Natural killer cell treated with Interleukin-12 subunit alpha and Interleukin-12 subunit beta and Interleukin-15 and Interleukin-18, amount 100 ng/mL, for 72 hours (primary cell): ENCODE data around the gene IZUMO1R. TPM values are rescaled to one million over a fixed set of nuclear protein-coding genes. Genes with fewer than 3 reads are reported as not detected.

Experiments
- ATAC-seq, 2 donors: fragments of 150-1000 bp; cut with Tn5 transposase in 1 of 2; sonication (Bioruptor Pico), chemical (Tn5 transposase) in 1 of 2; 2 replicates each; pipeline ENCODE4 v1.10.0; 2021
- DNase-seq: peaks from one replicate; pipeline ENCODE4 v3.0.0; 2022; ENCODE audit warnings: low spot score
- H3K27ac Mint-ChIP-seq, 2 donors: 1 replicate in 1 of 2; 2 replicates in 1 of 2; pipeline ENCODE4 v1.8.0; 2022; ENCODE audit warnings: mixed read lengths in 2 of 2, mild to moderate bottlenecking in 1 of 2, moderate library complexity in 1 of 2
- H3K27me3 Mint-ChIP-seq, 2 donors: 1 replicate in 1 of 2; 2 replicates in 1 of 2; pipeline ENCODE4 v1.8.0; 2022; ENCODE audit warnings: mixed read lengths in 2 of 2
- H3K36me3 Mint-ChIP-seq: one replicate; pipeline ENCODE4 v1.8.0; 2022; ENCODE audit warnings: mixed read lengths
- H3K4me1 Mint-ChIP-seq, 2 donors: 1 replicate in 1 of 2; 2 replicates in 1 of 2; pipeline ENCODE4 v1.8.0; 2022; ENCODE audit warnings: low read depth in 2 of 2, mixed read lengths in 2 of 2, mild to moderate bottlenecking in 1 of 2
- H3K4me3 Mint-ChIP-seq: one replicate; pipeline ENCODE4 v1.8.0; 2022; ENCODE audit warnings: mixed read lengths
- H3K9me3 Mint-ChIP-seq: 2 replicates; pipeline ENCODE4 v1.8.0; 2022; ENCODE audit warnings: mixed read lengths
- total RNA-seq, 2 donors: library from RNA; stranded (reverse); gene quantifications; one replicate each; pipeline ENCODE4 v1.2.3, GENCODE V29; 2022

Gene IZUMO1R
- total RNA-seq, 2 donors from 2014 or later: not detected

- no peaks in the 10 kb centered on the region for H3K9me3 Mint-ChIP-seq
- DNase-seq (no peak), ATAC-seq (peak in 1 of 2 donors; percentile 29)
- H3K36me3 Mint-ChIP-seq: no peaks in the 10 kb centered on the region
- peaks cover 16 to 27% of the 10 kb centered on the region in 2 donors for H3K27me3 Mint-ChIP-seq
- no peak overlapping the region for H3K4me3 Mint-ChIP-seq
- H3K27ac Mint-ChIP-seq: no peak overlapping the region
- H3K4me1 Mint-ChIP-seq: no peaks in the 10 kb centered on the region
These were observed 2.9 kb downstream of the IZUMO1R start for GRCh38 chr11:94307101-94307791.

DNA sequence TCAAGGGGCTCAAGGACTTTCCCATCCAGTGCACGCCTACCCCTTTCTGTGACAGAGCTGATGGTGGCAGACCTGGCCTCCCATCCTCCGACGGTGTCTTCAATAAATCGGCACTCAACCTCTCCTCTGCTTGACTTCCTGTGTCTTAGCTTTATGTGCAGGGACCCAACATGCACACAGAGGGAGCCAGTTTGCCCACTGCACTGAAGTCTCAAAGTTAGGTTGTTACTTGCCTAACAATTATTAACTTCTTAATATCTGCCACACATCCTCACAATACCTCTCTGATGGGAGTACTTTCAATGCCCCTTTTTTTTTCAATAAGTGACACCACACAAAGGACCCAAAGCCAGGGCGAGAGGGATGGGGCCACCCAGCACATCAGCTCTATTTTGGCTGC is 3.6 kb downstream of the IZUMO1R start:
- no peaks in the 10 kb centered on the region for H3K36me3 Mint-ChIP-seq
- H3K4me3 Mint-ChIP-seq: no peak overlapping the region
- H3K9me3 Mint-ChIP-seq: no peaks in the 10 kb centered on the region
- no peaks in the 10 kb centered on the region for H3K4me1 Mint-ChIP-seq
- DNase-seq (no peak), ATAC-seq (no peak)
- peaks cover 15 to 32% of the 10 kb centered on the region in 2 donors for H3K27me3 Mint-ChIP-seq
- H3K27ac Mint-ChIP-seq: no peak overlapping the region

- ATAC-seq (no peak), DNase-seq (no peak)
- no peaks in the 10 kb centered on the region for H3K36me3 Mint-ChIP-seq
- H3K4me3 Mint-ChIP-seq: no peak overlapping the region
- no peaks in the 10 kb centered on the region for H3K9me3 Mint-ChIP-seq
- H3K27me3 Mint-ChIP-seq: peaks cover 17 to 31% of the 10 kb centered on the region in 2 donors
- H3K4me1 Mint-ChIP-seq: no peaks in the 10 kb centered on the region
- H3K27ac Mint-ChIP-seq: no peak overlapping the region
These were observed 5.4 kb downstream of the IZUMO1R start for GRCh38 chr11:94309757-94310156.

DNA sequence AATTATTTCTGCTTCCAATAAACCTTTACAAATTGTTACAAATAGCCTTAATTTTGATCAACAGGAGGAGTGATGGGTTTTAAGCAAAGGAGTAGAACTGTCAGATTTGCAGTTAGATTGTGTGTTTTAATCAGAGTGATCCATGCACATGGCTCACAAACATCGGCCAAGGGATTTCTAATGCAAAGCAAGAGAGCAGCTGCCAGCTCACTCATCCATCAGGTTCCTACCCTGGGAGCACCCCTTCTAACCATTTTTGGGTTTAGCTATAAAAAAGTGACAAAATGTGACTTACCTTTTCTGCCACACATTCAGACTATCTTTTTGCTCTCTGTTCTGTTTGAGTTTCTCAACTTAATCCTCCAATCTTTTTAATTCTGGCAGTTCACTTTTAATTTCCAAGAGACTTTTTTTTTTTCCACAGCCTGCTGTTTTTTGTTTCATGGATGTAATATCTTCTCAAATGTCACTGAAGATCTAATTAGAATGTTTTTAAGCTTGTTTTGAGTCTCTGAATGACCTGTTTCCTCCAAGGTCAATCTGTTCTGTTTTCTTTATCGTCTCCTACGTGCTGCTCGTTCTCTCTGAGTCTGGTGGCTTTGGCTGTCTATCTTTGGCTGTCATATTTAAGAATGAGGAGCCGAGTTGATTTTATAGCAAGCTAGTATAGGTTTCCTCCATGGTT is 6.0 kb downstream of the IZUMO1R start:
- Mint-ChIP-seq H3K27me3 (peaks cover 17 to 37% of the 10 kb centered on the region in 2 donors), H3K4me3 (no peak overlapping the region), H3K27ac (no peak overlapping the region), H3K4me1 (no peaks in the 10 kb centered on the region), H3K9me3 (no peaks in the 10 kb centered on the region), H3K36me3 (no peaks in the 10 kb centered on the region)
- ATAC-seq (no peak), DNase-seq (no peak)

DNA sequence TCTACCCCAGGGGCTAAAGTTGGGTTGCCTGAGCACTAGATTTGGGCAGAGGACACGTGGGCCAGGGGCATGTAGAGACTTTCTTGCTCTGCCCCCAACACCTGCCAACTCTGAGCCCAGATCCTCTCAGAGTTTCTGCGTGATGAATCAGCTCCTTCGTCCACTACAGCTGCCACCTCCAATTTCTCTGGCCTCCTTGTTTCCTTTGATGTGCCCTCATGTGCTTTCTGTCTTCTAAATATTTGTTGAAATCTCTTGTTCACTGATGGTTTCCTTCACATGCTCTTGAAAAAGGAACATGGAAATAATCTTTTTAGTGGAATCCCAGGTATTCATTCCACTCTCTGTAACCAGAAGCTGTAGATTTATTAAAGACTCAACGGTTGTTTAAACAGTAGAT is 8.0 kb downstream of the IZUMO1R start:
- ATAC-seq (no peak), DNase-seq (no peak)
- H3K4me3 Mint-ChIP-seq: no peak overlapping the region
- H3K36me3 Mint-ChIP-seq: no peaks in the 10 kb centered on the region
- H3K27me3 Mint-ChIP-seq: peaks cover 20 to 42% of the 10 kb centered on the region in 2 donors
- H3K4me1 Mint-ChIP-seq: no peaks in the 10 kb centered on the region
- no peak overlapping the region for H3K27ac Mint-ChIP-seq
- no peaks in the 10 kb centered on the region for H3K9me3 Mint-ChIP-seq

GRCh38 chr11:94314064-94314463 is 9.7 kb downstream of the IZUMO1R start:
- no peak for ATAC-seq
- H3K36me3 Mint-ChIP-seq: no peaks in the 10 kb centered on the region
- no peak for DNase-seq
- H3K4me3 Mint-ChIP-seq: no peak overlapping the region
- no peak overlapping the region for H3K27ac Mint-ChIP-seq
- H3K4me1 Mint-ChIP-seq: no peaks in the 10 kb centered on the region
- peaks cover 18 to 42% of the 10 kb centered on the region in 2 donors for H3K27me3 Mint-ChIP-seq
- H3K9me3 Mint-ChIP-seq: no peaks in the 10 kb centered on the region

DNA sequence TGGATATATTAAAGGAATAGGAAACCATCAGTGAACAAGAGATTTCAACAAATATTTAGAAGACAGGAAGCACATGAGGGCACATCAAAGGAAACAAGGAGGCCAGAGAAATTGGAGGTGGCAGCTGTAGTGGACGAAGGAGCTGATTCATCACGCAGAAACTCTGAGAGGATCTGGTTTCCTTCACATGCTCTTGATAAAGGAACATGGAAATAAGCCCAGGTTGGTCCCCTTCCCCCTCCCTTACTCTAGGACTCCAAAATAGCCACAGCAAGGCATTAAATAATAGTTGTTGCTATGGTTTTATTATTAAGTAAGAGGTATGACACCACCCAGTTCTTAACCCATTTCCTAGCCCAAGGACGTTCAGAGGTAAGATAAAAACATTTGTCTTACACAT is 11.3 kb downstream of the IZUMO1R start:
- Mint-ChIP-seq H3K4me3 (no peak overlapping the region), H3K27me3 (peaks cover 14 to 35% of the 10 kb centered on the region in 2 donors), H3K4me1 (no peaks in the 10 kb centered on the region), H3K36me3 (no peaks in the 10 kb centered on the region), H3K27ac (no peak overlapping the region), H3K9me3 (no peaks in the 10 kb centered on the region)
- DNase-seq (no peak), ATAC-seq (no peak)

- no peak for DNase-seq
- Mint-ChIP-seq H3K27ac (no peak overlapping the region), H3K4me3 (no peak overlapping the region), H3K36me3 (no peaks in the 10 kb centered on the region), H3K9me3 (no peaks in the 10 kb centered on the region), H3K4me1 (no peaks in the 10 kb centered on the region), H3K27me3 (peaks cover 5 to 11% of the 10 kb centered on the region in 2 donors)
- ATAC-seq: no peak
These were observed 18.1 kb downstream of the IZUMO1R start for GRCh38 chr11:94322501-94322900.

DNA sequence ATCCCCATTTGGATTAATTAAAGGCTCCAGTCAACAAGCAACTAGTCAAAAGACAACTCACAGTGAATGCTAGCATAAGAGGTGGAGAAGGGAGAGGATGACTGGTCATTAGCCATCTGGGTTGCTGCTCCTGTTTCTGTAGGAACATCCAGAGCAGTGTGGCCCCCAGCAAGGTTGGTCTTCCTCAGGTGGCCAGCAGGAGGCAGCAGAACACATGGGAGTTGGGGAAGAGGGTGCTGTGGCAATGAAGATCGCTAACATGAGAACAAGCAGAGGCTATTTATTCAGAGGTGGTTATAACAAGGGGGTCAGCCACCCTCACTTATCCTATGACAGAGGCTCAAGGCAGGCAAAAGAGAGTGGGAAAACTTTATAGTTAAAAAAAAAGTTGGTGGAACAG is 21.3 kb downstream of the IZUMO1R start:
- no peaks in the 10 kb centered on the region for H3K4me1 Mint-ChIP-seq
- peak; percentile 74 to 75 for ATAC-seq

GRCh38 chr11:94326947-94327346 is 22.6 kb downstream of the IZUMO1R start:
- Mint-ChIP-seq H3K4me3 (no peak overlapping the region), H3K27ac (no peak overlapping the region), H3K27me3 (peaks cover 11 to 13% of the 10 kb centered on the region in 2 donors), H3K9me3 (no peaks in the 10 kb centered on the region), H3K4me1 (no peaks in the 10 kb centered on the region), H3K36me3 (no peaks in the 10 kb centered on the region)
- ATAC-seq: no peak
- DNase-seq: no peak

More for the DNA sequence above, 21.3 kb downstream of the IZUMO1R start:
- peak; percentile 76 for DNase-seq
- Mint-ChIP-seq H3K27me3 (peaks cover 11 to 13% of the 10 kb centered on the region in 2 donors), H3K27ac (no peak overlapping the region), H3K36me3 (no peaks in the 10 kb centered on the region), H3K9me3 (no peaks in the 10 kb centered on the region), H3K4me3 (no peak overlapping the region)

GRCh38 chr11:94328587-94329080 is 24.3 kb downstream of the IZUMO1R start:
- ATAC-seq (peak; percentile 34 to 50), DNase-seq (no peak)
- Mint-ChIP-seq H3K36me3 (no peaks in the 10 kb centered on the region), H3K9me3 (no peaks in the 10 kb centered on the region), H3K27me3 (peaks cover 8 to 12% of the 10 kb centered on the region in 2 donors), H3K4me3 (no peak overlapping the region), H3K4me1 (no peaks in the 10 kb centered on the region), H3K27ac (no peak overlapping the region)

GRCh38 chr11:94329501-94329900 is 25.1 kb downstream of the IZUMO1R start:
- no peaks in the 10 kb centered on the region for H3K36me3 Mint-ChIP-seq
- DNase-seq: no peak
- ATAC-seq: no peak
- H3K9me3 Mint-ChIP-seq: no peaks in the 10 kb centered on the region
- H3K4me1 Mint-ChIP-seq: no peaks in the 10 kb centered on the region
- no peak overlapping the region for H3K4me3 Mint-ChIP-seq
- no peak overlapping the region for H3K27ac Mint-ChIP-seq
- H3K27me3 Mint-ChIP-seq: peaks cover 8% of the 10 kb centered on the region in 2 donors

GRCh38 chr11:94330789-94331188 is 26.4 kb downstream of the IZUMO1R start:
- no peaks in the 10 kb centered on the region for H3K9me3 Mint-ChIP-seq
- ATAC-seq (no peak), DNase-seq (no peak)
- H3K4me3 Mint-ChIP-seq: no peak overlapping the region
- H3K27ac Mint-ChIP-seq: no peak overlapping the region
- no peaks in the 10 kb centered on the region for H3K4me1 Mint-ChIP-seq
- H3K36me3 Mint-ChIP-seq: no peaks in the 10 kb centered on the region
- peaks cover 4 to 8% of the 10 kb centered on the region in 2 donors for H3K27me3 Mint-ChIP-seq

DNA sequence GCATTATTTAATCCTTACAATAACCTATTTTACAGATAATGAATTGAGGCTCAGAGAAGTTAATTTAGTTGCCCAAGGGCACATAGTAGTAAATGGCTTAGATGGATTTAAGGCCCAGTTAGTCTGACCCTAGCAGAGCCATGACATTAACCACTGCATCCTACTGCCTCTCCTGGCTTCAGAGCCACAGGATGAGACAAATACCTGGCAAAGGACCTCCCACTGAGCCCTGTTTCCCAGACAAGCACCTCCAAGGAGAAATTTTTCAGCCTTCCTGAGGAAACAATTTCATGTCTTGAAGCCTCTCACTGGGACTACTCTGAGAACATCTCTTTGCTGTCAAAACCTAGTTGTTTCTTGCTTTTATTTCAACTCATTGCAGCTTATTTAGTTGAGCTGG is 28.4 kb downstream of the IZUMO1R start:
- no peaks in the 10 kb centered on the region for H3K9me3 Mint-ChIP-seq
- no peak overlapping the region for H3K27ac Mint-ChIP-seq
- H3K4me3 Mint-ChIP-seq: no peak overlapping the region
- no peaks in the 10 kb centered on the region for H3K4me1 Mint-ChIP-seq
- DNase-seq: no peak
- no peaks in the 10 kb centered on the region for H3K36me3 Mint-ChIP-seq
- H3K27me3 Mint-ChIP-seq: peaks cover 11 to 20% of the 10 kb centered on the region in 2 donors
- no peak for ATAC-seq
